Endothelial cell of umbilical vein (primary cell): ENCODE results near the gene ADGRF3. TPM values are rescaled to one million over a fixed set of nuclear protein-coding genes. Genes with fewer than 3 reads are reported as not detected.

Experiments used
- BruUV-seq: library from RNA; stranded (reverse); fragments of 400-500 nt; replicated peaks from 2 replicates; lab custom pipeline; 2021; lab: Mats Ljungman, UMichigan
- CTCF ChIA-PET: fragments of 300-600, 350-600 bp; sonication (Branson Sonifier 250); formaldehyde crosslinking; loops from one replicate; lab custom pipeline; 2021; ENCODE audit warnings: antibody characterized with exemption, inconsistent platforms; lab: Charles Lee
- POLR2A ChIA-PET: fragments of 300-600, 350-600 bp; sonication (Branson Sonifier 250); formaldehyde crosslinking; loops from one replicate; lab custom pipeline; 2021; ENCODE audit warnings: antibody characterized with exemption, inconsistent platforms; lab: Charles Lee
- DNase-seq: peaks from one replicate; pipeline ENCODE4 v3.0.0-alpha.2; 2011; ENCODE audit warnings: low read depth, low spot score
- FAIRE-seq: peaks from 2 replicates; lab custom pipeline; 2011; peaks lifted over from hg19 to GRCh38; lab: Jason Lieb, UNC
- H2AFZ ChIP-seq: 2 replicates; pipeline ENCODE4 v1.6.0; 2012; ENCODE audit warnings: low read depth, low read length, control low read depth, inconsistent platforms
- H3K27ac ChIP-seq: 2 replicates; pipeline ENCODE4 v1.5.1; 2011; ENCODE audit warnings: low read depth, mild to moderate bottlenecking, control low read depth, low read length, moderate library complexity; ENCODE audit not compliant: insufficient read depth
- H3K27me3 ChIP-seq, 2 experiments: 2 replicates each; pipeline versions ENCODE4 v1.6.0 to v1.6.1; 2011; ENCODE audit warnings: low read length in 2 of 2, mixed read lengths in 1 of 2; ENCODE audit not compliant: control insufficient read depth in 2 of 2, insufficient read depth in 2 of 2
- H3K36me3 ChIP-seq, 2 experiments: 2 replicates in 1 of 2; 3 replicates in 1 of 2; pipeline ENCODE4 v1.5.1; 2011; ENCODE audit warnings: low read length in 2 of 2, mild to moderate bottlenecking in 1 of 2, moderate library complexity in 1 of 2; ENCODE audit not compliant: control insufficient read depth in 2 of 2, insufficient read depth in 2 of 2; ENCODE audit errors: extremely low read depth in 1 of 2
- H3K4me1 ChIP-seq: 3 replicates; pipeline ENCODE4 v1.5.1; 2011; ENCODE audit warnings: mild to moderate bottlenecking, low read length; ENCODE audit not compliant: control insufficient read depth, insufficient read depth; ENCODE audit errors: extremely low read depth
- H3K4me2 ChIP-seq: 2 replicates; pipeline ENCODE4 v1.6.1; 2011; ENCODE audit warnings: low read length, control low read depth, mixed read lengths; ENCODE audit not compliant: insufficient read depth
- H3K4me3 ChIP-seq, 3 experiments: fragments of 200-600 bp in 1 of 3; sonication (generic), shearing (Covaris generic) in 1 of 3; replicated peaks in 1 of 3; 2 replicates each; pipeline ENCODE4 v1.5.1; 2011 to 2016; ENCODE audit warnings: control low read depth in 3 of 3, low read length in 3 of 3, mild to moderate bottlenecking in 2 of 3, inconsistent platforms in 1 of 3, low read depth in 1 of 3, moderate library complexity in 1 of 3; ENCODE audit not compliant: insufficient read depth in 1 of 3
- H3K79me2 ChIP-seq: 2 replicates; pipeline ENCODE4 v1.6.0; 2012; ENCODE audit warnings: low read length, inconsistent platforms; ENCODE audit not compliant: control insufficient read depth, insufficient read depth
- H3K9ac ChIP-seq: replicated peaks from 2 replicates; pipeline ENCODE3; 2011; ENCODE audit warnings: low read length, control low read depth; ENCODE audit not compliant: insufficient read depth; ENCODE audit errors: extremely low read depth
- H3K9me1 ChIP-seq: replicated peaks from 3 replicates; pipeline ENCODE4 v1.6.0; 2011; ENCODE audit warnings: mild to moderate bottlenecking, low read length; ENCODE audit not compliant: control insufficient read depth, insufficient read depth; ENCODE audit errors: extremely low read depth
- H3K9me3 ChIP-seq: replicated peaks from 2 replicates; pipeline ENCODE4 v1.5.1; 2012; ENCODE audit warnings: low read length, inconsistent platforms; ENCODE audit not compliant: control insufficient read depth, insufficient read depth
- H4K20me1 ChIP-seq: replicated peaks from 2 replicates; pipeline ENCODE3; 2011; ENCODE audit warnings: mild to moderate bottlenecking, low read length; ENCODE audit not compliant: control insufficient read depth, insufficient read depth; ENCODE audit errors: extremely low read depth
- GATA2 ChIP-seq: IDR thresholded peaks from 2 replicates; pipeline ENCODE4 v1.7.0; 2011; ENCODE audit warnings: low read depth, mild to moderate bottlenecking, moderate library complexity, mixed read lengths, low read length; ENCODE audit not compliant: insufficient read length, insufficient read depth
- POLR2A ChIP-seq: IDR thresholded peaks from 2 replicates; pipeline ENCODE4 v1.6.1; 2012; ENCODE audit warnings: low read depth, mild to moderate bottlenecking, control low read depth, low read length
- dilution Hi-C: fragments of 300-500 bp; cut with MboI; formaldehyde crosslinking; loops from one replicate; pipeline ENCODE4 v1.15.0; 2019; ENCODE audit warnings: low sequenced_read_pairs; ENCODE audit not compliant: extremely low pct_ligation_motif_present
- intact Hi-C: fragments of 100-400 bp; cut with micrococcal nuclease; formaldehyde crosslinking; loops from one replicate; pipeline ENCODE4 v1.10.0; 2022
- polyA plus RNA-seq, 4 experiments: library from polyadenylated mRNA; depleted of rRNA in 3 of 4; stranded (reverse) in 3 of 4; unstranded in 1 of 4; fragments of >200 nt; gene quantifications; 2 replicates each; pipeline versions ENCODE4 v1.2.1 to v1.2.3, GENCODE V29; 2011 to 2012; ENCODE audit warnings: missing spikeins in 1 of 4
- total RNA-seq: library from RNA; stranded (reverse); gene quantifications from 2 replicates; pipeline ENCODE4 v1.2.3, GENCODE V29; 2021
- TF ChIP-seq, protein P1 (sequence below): IDR thresholded peaks from 2 replicates; pipeline ENCODE4 v1.6.1; 2011; ENCODE audit not compliant: insufficient read depth, insufficient read length

Gene ADGRF3
- total and polyA plus RNA-seq, 2 donors (not counting 3 experiments of a cell fraction or from before 2014, with no cell fraction given): 0.21 to 0.73 TPM

DNA sequence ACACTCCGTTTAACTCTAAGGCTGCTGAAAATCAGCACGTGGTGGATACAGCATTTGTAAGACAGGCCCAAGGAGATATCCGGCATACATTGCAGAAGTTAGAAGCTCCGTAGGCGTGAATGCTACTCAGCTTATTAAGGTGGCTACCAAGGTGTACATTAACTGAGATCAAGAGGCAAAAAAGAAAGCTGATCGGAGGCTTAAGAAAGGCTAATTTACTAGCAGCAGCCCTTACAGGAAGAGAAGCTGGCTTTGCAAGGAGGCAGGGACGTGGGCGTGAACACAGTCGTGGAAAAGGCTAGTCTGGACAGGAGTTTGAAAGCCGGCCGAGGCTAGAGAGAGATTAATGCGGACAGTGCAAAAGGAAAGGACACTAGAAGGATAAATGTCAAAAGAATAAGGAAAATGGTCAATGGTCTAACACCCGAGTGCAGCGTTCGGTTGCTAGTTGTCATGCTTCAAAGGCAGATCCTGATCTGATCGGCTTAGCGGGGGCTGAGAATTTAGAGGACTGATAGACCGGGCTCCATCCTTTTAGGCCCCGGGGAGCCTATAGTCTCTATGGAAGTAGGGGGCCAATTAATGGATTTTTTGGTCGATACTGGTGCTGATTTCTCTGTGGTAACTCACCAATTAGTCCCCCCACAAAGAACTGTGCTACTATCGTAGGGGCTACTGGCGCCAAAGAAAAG lies 46.2 kb downstream of the ADGRF3 start:
- DNase-seq: peak; percentile 57
- Histone ChIP-seq H3K9me1 (no peaks in the 10 kb centered on the region), H3K27me3 (no peaks in the 10 kb centered on the region), H3K4me3 (peak overlapping the region in 1 of 3 experiments; percentile 23), H3K27ac (peak overlapping the region; percentile 64), H3K36me3 (no peaks in the 10 kb centered on the region), H3K9ac (peak overlapping the region; percentile 8), H3K79me2 (no peaks in the 10 kb centered on the region), H2AFZ (peak overlapping the region; percentile 97), H3K4me1 (peaks cover 15% of the 10 kb centered on the region), H3K4me2 (peak overlapping the region; percentile 73), H3K9me3 (no peaks in the 10 kb centered on the region), H4K20me1 (no peaks in the 10 kb centered on the region)
- no peak for TF ChIP-seq GATA2
- peak; percentile 53 for FAIRE-seq
- CTCF ChIA-PET: interaction anchor here (0.8 to 1.3 kb wide), 4 partner anchors 9 to 45 kb away, joined by 3 read pairs; partner anchors contain the start of gene SELENOI
- dilution Hi-C loops (no loop called here), intact Hi-C loops (no loop called here)
- POLR2A ChIA-PET: no interaction called here
- no TSS peak for BruUV-seq

DNA sequence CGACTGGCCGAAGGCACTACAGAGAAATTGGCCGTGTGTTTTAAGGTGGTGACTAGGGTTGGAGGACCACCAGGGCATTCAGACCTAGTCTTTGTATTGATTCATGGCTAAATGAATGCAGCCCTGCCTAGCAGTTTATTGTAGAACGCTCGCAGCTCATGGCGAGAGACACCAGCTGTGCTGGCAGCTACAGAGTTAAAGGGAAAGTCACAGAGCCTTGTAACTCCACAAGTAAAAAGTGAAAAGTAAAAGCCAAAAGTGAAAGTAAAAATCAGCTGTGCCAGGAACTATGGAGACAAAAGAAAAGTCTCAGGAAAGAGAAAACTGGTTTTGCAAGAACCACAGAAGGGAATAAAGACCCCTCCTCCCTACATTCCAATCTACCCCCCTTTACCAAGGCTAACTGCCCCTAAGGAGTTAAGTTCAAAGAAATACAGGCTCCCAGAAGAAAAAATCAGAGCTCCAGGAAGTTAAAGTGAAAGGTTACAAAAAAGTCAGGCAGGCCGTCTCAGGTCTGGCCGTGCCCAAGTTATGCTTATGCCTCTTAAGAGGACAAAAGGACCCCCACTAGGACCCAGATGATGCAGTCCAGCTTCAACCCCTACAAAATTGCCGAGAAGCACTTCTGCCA lies 47.0 kb downstream of the ADGRF3 start:
- TF ChIP-seq POLR2A: peak; percentile 31
- TF ChIP-seq, protein P1, sequence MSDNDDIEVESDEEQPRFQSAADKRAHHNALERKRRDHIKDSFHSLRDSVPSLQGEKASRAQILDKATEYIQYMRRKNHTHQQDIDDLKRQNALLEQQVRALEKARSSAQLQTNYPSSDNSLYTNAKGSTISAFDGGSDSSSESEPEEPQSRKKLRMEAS: no peak
- Histone ChIP-seq H3K9me1 (no peaks in the 10 kb centered on the region), H3K4me3 (peak overlapping the region; percentile 27 to 60 (median 37)), H3K9me3 (no peaks in the 10 kb centered on the region), H2AFZ (peak overlapping the region; percentile 97), H3K27ac (peak overlapping the region; percentile 64), H3K36me3 (no peaks in the 10 kb centered on the region), H3K27me3 (no peaks in the 10 kb centered on the region), H4K20me1 (no peaks in the 10 kb centered on the region), H3K9ac (peak overlapping the region; percentile 41), H3K79me2 (no peaks in the 10 kb centered on the region), H3K4me2 (peak overlapping the region; percentile 73), H3K4me1 (peaks cover 15% of the 10 kb centered on the region)
- ChIA-PET CTCF (interaction anchor here (0.8 to 1.3 kb wide), 5 partner anchors 9 to 56 kb away, joined by 3 read pairs; partner anchors contain the start of genes HADHA and SELENOI), POLR2A (no interaction called here)
- FAIRE-seq: peak; percentile 76
- peak; percentile 76 for DNase-seq
- intact Hi-C loops: loop anchor here (1.0 kb wide), 1 partner anchor 55 kb away; the partner anchor contains the start of genes HADHA and HADHB
- TSS peak; percentile 28 for BruUV-seq
- dilution Hi-C loops: no loop called here
